ENCODE data around the gene MAST1. TPM values are rescaled to one million over a fixed set of nuclear protein-coding genes. Genes with fewer than 3 reads are reported as not detected.

Gene MAST1
- under 1 TPM in 3 of 6 donors, not detected in 3; 0.17 to 0.89 (median 0.61) TPM for total RNA-seq

GRCh38 chr19:12838182-12838885 lies at the start of gene MAST1:
TSS of gene MAST1 (plus strand) at chr19:12838515. CDS start at chr19:12838573, 58 bp downstream.
- WGBS, 2 donors = 2% methylated on average over 39 of the region's 69 CpGs; no CpG with 5 or more reads in 1 of the 2 donors
- peaks cover 0 to 78% (median 52%) of the 10 kb centered on the region in 4 donors for H3K27me3 ChIP-seq

GRCh38 chr19:12788682-12789097 lies 49.6 kb upstream of the MAST1 start:
- H3K4me3 ChIP-seq = peak overlapping the region; percentile 38 to 96 (median 88)
- H3K27ac ChIP-seq = peak overlapping the region; percentile 96 to 100 (median 98)
- TF ChIP-seq POLR2AphosphoS5 (IDR thresholded peaks at IDR 0.05) (peak; percentile 73 to 78), EP300 (IDR thresholded peaks at IDR 0.05) (peak in 1 of 4 donors; percentile 9), POLR2A (IDR thresholded peaks at IDR 0.05) (peak in 1 of 4 donors; percentile 34), CTCF (IDR thresholded peaks at IDR 0.05) (peak in 1 of 6 experiments; percentile 9)
- H3K27me3 ChIP-seq = no peaks in the 10 kb centered on the region
- WGBS, 2 donors = 3 to 4% methylated on average over 6 to 12 of the region's 12 CpGs
- peak; percentile 90 to 91 for DNase-seq
- H3K9me3 ChIP-seq = no peaks in the 10 kb centered on the region
- no peak for ATAC-seq (ENCODE audit: low FRiP score in 2 of 2)
- peaks cover 0 to 11% (median 0%) of the 10 kb centered on the region in 4 donors for H3K36me3 ChIP-seq
- H3K4me1 ChIP-seq = peaks cover 57 to 67% (median 62%) of the 10 kb centered on the region in 4 donors

More at GRCh38 chr19:12838182-12838885, at the start of gene MAST1:
- Histone ChIP-seq H3K4me1 (peaks cover 26 to 49% (median 27%) of the 10 kb centered on the region in 4 donors), H3K9me3 (no peaks in the 10 kb centered on the region), H3K36me3 (no peaks in the 10 kb centered on the region), H3K4me3 (peak within 1 kb of the TSS in 3 of 4 donors; percentile 21 to 40 (median 38)), H3K27ac (no peak within 1 kb of the TSS)
- TF ChIP-seq POLR2AphosphoS5 (IDR thresholded peaks at IDR 0.05) = no peak
- peak; percentile 49 to 79 (median 66) for TF ChIP-seq CTCF (IDR thresholded peaks at IDR 0.05)
- no peak for TF ChIP-seq POLR2A (IDR thresholded peaks at IDR 0.05)
- DNase-seq (peak; percentile 40 to 91), ATAC-seq (ENCODE audit: low FRiP score in 2 of 2) (peak in 1 of 2 donors; percentile 63)

GRCh38 chr19:12789098-12789903 lies 49.0 kb upstream of the MAST1 start:
- Histone ChIP-seq H3K9me3 (no peaks in the 10 kb centered on the region), H3K27me3 (no peaks in the 10 kb centered on the region), H3K4me1 (peaks cover 56 to 67% (median 61%) of the 10 kb centered on the region in 4 donors), H3K36me3 (peaks cover 0 to 11% (median 0%) of the 10 kb centered on the region in 4 donors), H3K27ac (peak overlapping the region; percentile 96 to 100 (median 98)), H3K4me3 (peak overlapping the region; percentile 38 to 96 (median 88))
- TF ChIP-seq CTCF (IDR thresholded peaks at IDR 0.05) = no peak
- TF ChIP-seq POLR2A (IDR thresholded peaks at IDR 0.05) = no peak
- no peak for TF ChIP-seq POLR2AphosphoS5 (IDR thresholded peaks at IDR 0.05)
- TF ChIP-seq EP300 (IDR thresholded peaks at IDR 0.05) = no peak
- DNase-seq (no peak), ATAC-seq (ENCODE audit: low FRiP score in 2 of 2) (no peak)
- WGBS, 2 donors = 2% methylated on average over 6 to 9 of the region's 46 CpGs

- ATAC-seq (ENCODE audit: low FRiP score in 2 of 2) = peak; percentile 60 to 85
Observed at GRCh38 chr19:12789904-12790619, 48.3 kb upstream of the MAST1 start.

More at GRCh38 chr19:12789904-12790619, 48.3 kb upstream of the MAST1 start:
- Histone ChIP-seq H3K9me3 (no peaks in the 10 kb centered on the region), H3K36me3 (peaks cover 0 to 11% (median 0%) of the 10 kb centered on the region in 4 donors), H3K4me1 (peaks cover 56 to 67% (median 59%) of the 10 kb centered on the region in 4 donors), H3K4me3 (peak overlapping the region; percentile 51 to 96 (median 88)), H3K27me3 (no peaks in the 10 kb centered on the region), H3K27ac (peak overlapping the region; percentile 96 to 100 (median 98))
- TF ChIP-seq EP300 (IDR thresholded peaks at IDR 0.05) (peak in 3 of 4 donors; percentile 62 to 84 (median 70)), CTCF (IDR thresholded peaks at IDR 0.05) (peak in 1 of 6 experiments; percentile 25), POLR2A (IDR thresholded peaks at IDR 0.05) (peak; percentile 26 to 97 (median 86)), POLR2AphosphoS5 (IDR thresholded peaks at IDR 0.05) (peak; percentile 98)
- WGBS, 2 donors = 0% methylated on average over 6 to 32 of the region's 56 CpGs
- DNase-seq = peak; percentile 98 to 99

Measured in upper lobe of left lung (tissue), 6 donors.